Activated CD8-positive, alpha-beta T cell treated with anti-CD3 and anti-CD28 coated beads, Interleukin-2, amount 10 ng/mL, durations not matched to agents 7 days and 5 days (primary cell): ENCODE data around the gene ZBTB32. TPM values are rescaled to one million over a fixed set of nuclear protein-coding genes. Genes with fewer than 3 reads are reported as not detected.
"Not testable (repeated sequence)": the region's sequence is repeated elsewhere in the genome, so short reads cannot be mapped to it uniquely, and the experiment has no call there.

Experiments
- ATAC-seq: fragments of 150-1000 bp; cut with Tn5 transposase; one replicate; pipeline ENCODE4 v1.10.0; 2021; ENCODE audit warnings: moderate library complexity
- CTCF ChIA-PET: fragments of 350-600 bp; sonication (Branson Sonifier 250); formaldehyde crosslinking; loops from one replicate; lab custom pipeline; 2021; ENCODE audit warnings: antibody characterized with exemption; lab: Charles Lee
- POLR2A ChIA-PET: fragments of 350-600 bp; sonication (Branson Sonifier 250); formaldehyde crosslinking; loops from one replicate; lab custom pipeline; 2021; ENCODE audit warnings: antibody characterized with exemption; lab: Charles Lee
- DNase-seq: peaks from one replicate; pipeline ENCODE4 v3.0.0-alpha.2; 2020
- H3K27ac Mint-ChIP-seq: one replicate; pipeline ENCODE4 v1.8.0; 2021; ENCODE audit warnings: mild to moderate bottlenecking, mixed read lengths
- H3K27me3 Mint-ChIP-seq: one replicate; pipeline ENCODE4 v1.8.0; 2021; ENCODE audit warnings: low read depth, mixed read lengths
- H3K36me3 Mint-ChIP-seq: one replicate; pipeline ENCODE4 v1.8.0; 2021; ENCODE audit warnings: low read depth, mixed read lengths
- H3K4me1 Mint-ChIP-seq: one replicate; pipeline ENCODE4 v1.8.0; 2021; ENCODE audit warnings: low read depth, mixed read lengths
- H3K4me3 Mint-ChIP-seq: one replicate; pipeline ENCODE4 v1.8.0; 2021; ENCODE audit warnings: mild to moderate bottlenecking, mixed read lengths
- H3K9me3 Mint-ChIP-seq: one replicate; pipeline ENCODE4 v1.8.0; 2022; ENCODE audit warnings: mixed read lengths; ENCODE audit not compliant: insufficient read depth
- total RNA-seq, 2 experiments: library from RNA; stranded (reverse); gene quantifications; one replicate each; pipeline ENCODE4 v1.2.3, GENCODE V29; 2021

ZBTB32 gene
- 10 to 100 TPM; 37.4 to 41.4 TPM for total RNA-seq

GRCh38 chr19:35704218-35704617 lies at the start of gene ZBTB32:
TSS of gene ZBTB32 (plus strand) at chr19:35704558. CDS start at chr19:35714627, 10,069 bp downstream.
- POLR2A ChIA-PET: interaction anchor here (4.9 kb wide), 1 partner anchor 9 kb away, joined by 113 read pairs; no protein-coding TSS in a partner anchor
- ATAC-seq: no peak
- Mint-ChIP-seq H3K4me1 (peaks cover 19% of the 10 kb centered on the region), H3K9me3 (no peaks in the 10 kb centered on the region), H3K36me3 (peaks cover 2% of the 10 kb centered on the region), H3K27ac (no peak within 1 kb of the TSS), H3K27me3 (no peaks in the 10 kb centered on the region), H3K4me3 (no peak within 1 kb of the TSS)
- DNase-seq: no peak
- CTCF ChIA-PET: interaction anchor here (2.5 to 10.3 kb wide), 2 partner anchors 9 to 10 kb away, joined by 13 to 266 read pairs; no protein-coding TSS in a partner anchor

- Mint-ChIP-seq H3K36me3 (peaks cover 50% of the 10 kb centered on the region), H3K4me1 (peaks cover 17% of the 10 kb centered on the region)
- H3K27ac Mint-ChIP-seq, CTCF ChIA-PET, H3K9me3 Mint-ChIP-seq, H3K4me3 Mint-ChIP-seq, ATAC-seq, DNase-seq, H3K27me3 Mint-ChIP-seq, POLR2A ChIA-PET: not testable (repeated sequence)
Observed at GRCh38 chr19:35654828-35655227, 49.5 kb upstream of the ZBTB32 start.

GRCh38 chr19:35655600-35655999 lies 48.8 kb upstream of the ZBTB32 start:
- H3K27me3 Mint-ChIP-seq: no peaks in the 10 kb centered on the region
- ChIA-PET POLR2A (no interaction called here), CTCF (interaction anchor here (0.7 kb wide), 1 partner anchor 47 kb away, joined by 4 read pairs; no protein-coding TSS in a partner anchor)
- no peak for DNase-seq
- H3K4me1 Mint-ChIP-seq: peaks cover 10% of the 10 kb centered on the region
- ATAC-seq: no peak
- H3K36me3 Mint-ChIP-seq: peaks cover 50% of the 10 kb centered on the region
- no peak overlapping the region for H3K4me3 Mint-ChIP-seq
- no peaks in the 10 kb centered on the region for H3K9me3 Mint-ChIP-seq
- no peak overlapping the region for H3K27ac Mint-ChIP-seq

GRCh38 chr19:35656700-35657099 lies 47.7 kb upstream of the ZBTB32 start:
- no peak for DNase-seq
- H3K27ac Mint-ChIP-seq: no peak overlapping the region
- no peaks in the 10 kb centered on the region for H3K27me3 Mint-ChIP-seq
- no peak for ATAC-seq
- H3K4me3 Mint-ChIP-seq: no peak overlapping the region
- H3K4me1 Mint-ChIP-seq: peaks cover 2% of the 10 kb centered on the region
- no peaks in the 10 kb centered on the region for H3K9me3 Mint-ChIP-seq
- ChIA-PET POLR2A (interaction anchor here (2.0 kb wide), 1 partner anchor 8 kb away, joined by 8 read pairs; the partner anchor contains the start of gene COX6B1), CTCF (interaction anchor here (0.8 to 1.4 kb wide), 3 partner anchors 9 to 36 kb away, joined by 3 to 4 read pairs (median 4); partner anchors contain the start of gene COX6B1)
- peaks cover 48% of the 10 kb centered on the region for H3K36me3 Mint-ChIP-seq

GRCh38 chr19:35657904-35658700 lies 46.3 kb upstream of the ZBTB32 start:
- CTCF ChIA-PET: interaction anchor here (1.1 to 1.4 kb wide), 2 partner anchors 13 to 14 kb away, joined by 3 to 4 read pairs; no protein-coding TSS in a partner anchor

GRCh38 chr19:35661995-35662340 lies 42.4 kb upstream of the ZBTB32 start:
- no peaks in the 10 kb centered on the region for H3K27me3 Mint-ChIP-seq
- no peaks in the 10 kb centered on the region for H3K9me3 Mint-ChIP-seq
- ATAC-seq (no peak), DNase-seq (no peak)
- no peak overlapping the region for H3K27ac Mint-ChIP-seq
- ChIA-PET CTCF (interaction anchor here (0.7 kb wide), 1 partner anchor 14 kb away, joined by 3 read pairs; the partner anchor contains the start of gene COX6B1), POLR2A (interaction anchor here (1.1 kb wide), 1 partner anchor 14 kb away, joined by 3 read pairs; the partner anchor contains the start of gene COX6B1)
- no peak overlapping the region for H3K4me3 Mint-ChIP-seq
- peaks cover 31% of the 10 kb centered on the region for H3K36me3 Mint-ChIP-seq
- H3K4me1 Mint-ChIP-seq: no peaks in the 10 kb centered on the region

More at GRCh38 chr19:35657904-35658700, 46.3 kb upstream of the ZBTB32 start:
- Mint-ChIP-seq H3K4me1 (peaks cover 2% of the 10 kb centered on the region), H3K36me3 (peaks cover 47% of the 10 kb centered on the region), H3K27me3 (no peaks in the 10 kb centered on the region), H3K9me3 (no peaks in the 10 kb centered on the region), H3K27ac (no peak overlapping the region), H3K4me3 (no peak overlapping the region)
- POLR2A ChIA-PET: interaction anchor here (2.0 kb wide), 1 partner anchor 10 kb away, joined by 8 read pairs; the partner anchor contains the start of gene COX6B1
- DNase-seq (no peak), ATAC-seq (peak; percentile 60)

- H3K4me3 Mint-ChIP-seq: no peak overlapping the region
- H3K27me3 Mint-ChIP-seq: no peaks in the 10 kb centered on the region
Observed at GRCh38 chr19:35663981-35664380, 40.4 kb upstream of the ZBTB32 start.

GRCh38 chr19:35665157-35665556 lies 39.2 kb upstream of the ZBTB32 start:
- Mint-ChIP-seq H3K27ac (no peak overlapping the region), H3K4me1 (no peaks in the 10 kb centered on the region), H3K4me3 (no peak overlapping the region), H3K27me3 (peaks cover 6% of the 10 kb centered on the region), H3K36me3 (peaks cover 12% of the 10 kb centered on the region), H3K9me3 (no peaks in the 10 kb centered on the region)
- DNase-seq (no peak), ATAC-seq (no peak)
- CTCF ChIA-PET: no interaction called here
- POLR2A ChIA-PET: interaction anchor here (1.6 kb wide), 1 partner anchor 17 kb away, joined by 4 read pairs; the partner anchor contains the start of gene COX6B1

More at GRCh38 chr19:35663981-35664380, 40.4 kb upstream of the ZBTB32 start:
- Mint-ChIP-seq H3K27ac (no peak overlapping the region), H3K9me3 (no peaks in the 10 kb centered on the region), H3K4me1 (no peaks in the 10 kb centered on the region), H3K36me3 (peaks cover 17% of the 10 kb centered on the region)
- ATAC-seq: no peak
- DNase-seq: no peak
- ChIA-PET CTCF (no interaction called here), POLR2A (interaction anchor here (1.6 kb wide), 1 partner anchor 16 kb away, joined by 4 read pairs; the partner anchor contains the start of gene COX6B1)

- DNase-seq: no peak
- Mint-ChIP-seq H3K4me3 (no peak overlapping the region), H3K27ac (no peak overlapping the region), H3K36me3 (peaks cover 12% of the 10 kb centered on the region), H3K9me3 (no peaks in the 10 kb centered on the region), H3K27me3 (peaks cover 7% of the 10 kb centered on the region), H3K4me1 (no peaks in the 10 kb centered on the region)
- ATAC-seq: no peak
- ChIA-PET POLR2A (no interaction called here), CTCF (no interaction called here)
Observed at GRCh38 chr19:35665604-35666003, 38.8 kb upstream of the ZBTB32 start.

- ChIA-PET POLR2A (no interaction called here), CTCF (no interaction called here)
- H3K4me1 Mint-ChIP-seq: no peaks in the 10 kb centered on the region
- H3K27me3 Mint-ChIP-seq: peaks cover 8% of the 10 kb centered on the region
- no peaks in the 10 kb centered on the region for H3K9me3 Mint-ChIP-seq
- DNase-seq: no peak
- no peak for ATAC-seq
- H3K27ac Mint-ChIP-seq: no peak within 1 kb of the TSS
- no peak within 1 kb of the TSS for H3K4me3 Mint-ChIP-seq
- H3K36me3 Mint-ChIP-seq: peaks cover 8% of the 10 kb centered on the region
Observed at GRCh38 chr19:35666251-35666913, 38.0 kb upstream of the ZBTB32 start, which contains the start of gene UPK1A. TSS of gene UPK1A (plus strand) at chr19:35666517. CDS start at chr19:35666813, 296 bp downstream.

- H3K27ac Mint-ChIP-seq: no peak overlapping the region
- H3K27me3 Mint-ChIP-seq: peaks cover 21% of the 10 kb centered on the region
- POLR2A ChIA-PET: no interaction called here
- CTCF ChIA-PET: no interaction called here
- no peaks in the 10 kb centered on the region for H3K9me3 Mint-ChIP-seq
- no peak for DNase-seq
- peaks cover 7% of the 10 kb centered on the region for H3K4me1 Mint-ChIP-seq
- H3K36me3 Mint-ChIP-seq: no peaks in the 10 kb centered on the region
- H3K4me3 Mint-ChIP-seq: no peak overlapping the region
- no peak for ATAC-seq
Observed at GRCh38 chr19:35669566-35669965, 34.8 kb upstream of the ZBTB32 start.
